ENCODE results near the gene PCDHGA1. TPM values are rescaled to one million over a fixed set of nuclear protein-coding genes. Genes with fewer than 3 reads are reported as not detected.

Gene PCDHGA1
- total RNA-seq, 1 experiment from 2014 or later: 0.63 TPM

GRCh38 chr5:141349917-141350619 lies 19.8 kb downstream of the PCDHGA1 start, which contains the start of gene PCDHGB1:
TSS of gene PCDHGB1 (plus strand) at chr5:141350099. CDS start at chr5:141350261, 162 bp downstream.
- no peak within 1 kb of the TSS for H2BK12ac ChIP-seq (ENCODE audit: insufficient read length, low read depth, low read length)
- peak; percentile 87 for DNase-seq
- no peak within 1 kb of the TSS for H3K56ac ChIP-seq (ENCODE audit: insufficient read length, low read depth, low read length)
- peaks cover 14 to 60% (median 33%) of the 10 kb centered on the region in 3 experiments for H3K36me3 Mint-ChIP-seq (ENCODE audit: insufficient read depth in 1 of 3, low read depth in 3 of 3)
- H3K9me3 Mint-ChIP-seq: peaks cover 56 to 59% of the 10 kb centered on the region in 2 experiments
- H2AK5ac ChIP-seq (ENCODE audit: insufficient read length, low read length): no peak within 1 kb of the TSS
- H4K20me1 ChIP-seq (ENCODE audit: control insufficient read depth, insufficient read depth, insufficient read length): no peaks in the 10 kb centered on the region
- peaks cover 4% of the 10 kb centered on the region for H3K23me2 ChIP-seq (ENCODE audit: insufficient read length, low read depth, low read length, poor library complexity, severe bottlenecking)
- H4K91ac ChIP-seq (ENCODE audit: insufficient read length, low read depth, low read length): no peak within 1 kb of the TSS
- H3K27me3 Mint-ChIP-seq (ENCODE audit: low read depth): peaks cover 5% of the 10 kb centered on the region
- H3K9ac ChIP-seq (ENCODE audit: extremely low read depth, insufficient read length, low read length): no peak within 1 kb of the TSS
- H4K5ac ChIP-seq (ENCODE audit: insufficient read length, low read depth, low read length): no peak within 1 kb of the TSS
- H2AFZ ChIP-seq (ENCODE audit: low read length): peak within 1 kb of the TSS; percentile 92
- peak within 1 kb of the TSS; percentile 81; the same call in 1 of the 2 replicates for H3K14ac ChIP-seq (ENCODE audit: insufficient read depth, low read length)
- no peak within 1 kb of the TSS for H2BK15ac ChIP-seq (ENCODE audit: low read depth, low read length)
- H2BK5ac ChIP-seq (ENCODE audit: insufficient read length, low read length): no peak within 1 kb of the TSS
- H3K18ac ChIP-seq (ENCODE audit: insufficient read length, low read depth, low read length): peak within 1 kb of the TSS; percentile 51
- H3K79me2 ChIP-seq (ENCODE audit: insufficient read depth, low read length): no peaks in the 10 kb centered on the region
- peak within 1 kb of the TSS; percentile 32 for H3K4me2 ChIP-seq (ENCODE audit: insufficient read depth, insufficient read length, low read length)
- H3K27ac Mint-ChIP-seq: peak within 1 kb of the TSS in 2 of 3 experiments; percentile 56 to 57; a peak in 2 of 7 replicates
- no peaks in the 10 kb centered on the region for H3K27me3 ChIP-seq (ENCODE audit: insufficient read depth, low read length)
- H2BK20ac ChIP-seq (ENCODE audit: low read depth, low read length, poor library complexity, severe bottlenecking): no peak within 1 kb of the TSS
- peak; percentile 83 for TF ChIP-seq CTCF (conservative IDR thresholded peaks at IDR 0.05)
- H3K4me3 Mint-ChIP-seq: peak within 1 kb of the TSS in 1 of 2 experiments; percentile 72; a peak in 3 of 5 replicates
- no peaks in the 10 kb centered on the region for H3K79me1 ChIP-seq (ENCODE audit: insufficient read depth, low read depth, low read length, poor library complexity, severe bottlenecking)
- no peaks in the 10 kb centered on the region for H3K4me1 ChIP-seq (ENCODE audit: insufficient read depth, low read length)
- 100% methylated on average over 6 of the region's 29 CpGs for WGBS (ENCODE audit: extremely low coverage, insufficient read length, low lambda C conversion rate)
- H3K9me3 ChIP-seq (ENCODE audit: control insufficient read depth, low read depth, low read length): peaks cover 16% of the 10 kb centered on the region
- H4K8ac ChIP-seq (replicated peaks; ENCODE audit: insufficient read length, low read depth, low read length): no peak within 1 kb of the TSS
- H3K23ac ChIP-seq (ENCODE audit: insufficient read length, low read depth, low read length): no peak within 1 kb of the TSS
- no peak within 1 kb of the TSS for H3K27ac ChIP-seq (ENCODE audit: insufficient read length, low read depth, low read length)
- H3K4ac ChIP-seq (ENCODE audit: low read depth, low read length): no peak within 1 kb of the TSS
- no peak within 1 kb of the TSS for H2BK120ac ChIP-seq (ENCODE audit: low read depth, low read length, poor library complexity, severe bottlenecking)
- no peak within 1 kb of the TSS for H3T11ph ChIP-seq (ENCODE audit: low read length)
- H3K4me1 Mint-ChIP-seq: peaks cover 6% of the 10 kb centered on the region in 2 experiments
